ENCODE measurements around the gene GOLPH3L.
"Not testable (repeated sequence)": the region's sequence is repeated elsewhere in the genome, so short reads cannot be mapped to it uniquely, and the experiment has no call there.

Gene GOLPH3L

GRCh38 chr1:150619576-150620509 is 77.1 kb downstream of the GOLPH3L start:
- H3K27ac ChIP-seq (ENCODE audit: insufficient read depth, low read depth, low read length, poor library complexity, severe bottlenecking): no peak overlapping the region
- peaks cover 62% of the 10 kb centered on the region for H3K36me3 ChIP-seq (ENCODE audit: control insufficient read depth, insufficient read depth, low read length)
- no peaks in the 10 kb centered on the region for H3K27me3 ChIP-seq (ENCODE audit: control insufficient read depth, insufficient read depth, low read length, poor library complexity, severe bottlenecking)
- H3K4me3 ChIP-seq (ENCODE audit: insufficient read depth, low read depth, low read length): no peak overlapping the region
- WGBS, 2 experiments: 91% methylated on average over 4 of the region's 4 CpGs
- no peaks in the 10 kb centered on the region for H3K4me1 ChIP-seq (ENCODE audit: control insufficient read depth, insufficient read depth, low read length)
- H3K9me3 ChIP-seq (ENCODE audit: control insufficient read depth, low read length): no peaks in the 10 kb centered on the region

GRCh38 chr1:150615346-150616201 is 81.4 kb downstream of the GOLPH3L start:
- WGBS, 2 experiments: 93 to 95% methylated on average over 12 of the region's 12 CpGs
- Histone ChIP-seq H3K4me1 (ENCODE audit: control insufficient read depth, insufficient read depth, low read length) (no peaks in the 10 kb centered on the region), H3K27ac (ENCODE audit: insufficient read depth, low read depth, low read length, poor library complexity, severe bottlenecking) (no peak overlapping the region), H3K9me3 (ENCODE audit: control insufficient read depth, low read length) (no peaks in the 10 kb centered on the region), H3K36me3 (ENCODE audit: control insufficient read depth, insufficient read depth, low read length) (peaks cover 44% of the 10 kb centered on the region), H3K27me3 (ENCODE audit: control insufficient read depth, insufficient read depth, low read length, poor library complexity, severe bottlenecking) (no peaks in the 10 kb centered on the region), H3K4me3 (ENCODE audit: insufficient read depth, low read depth, low read length) (no peak overlapping the region)

GRCh38 chr1:150613061-150613920 is 83.7 kb downstream of the GOLPH3L start:
- H3K27ac ChIP-seq (ENCODE audit: insufficient read depth, low read depth, low read length, poor library complexity, severe bottlenecking): no peak overlapping the region
- H3K27me3 ChIP-seq (ENCODE audit: control insufficient read depth, insufficient read depth, low read length, poor library complexity, severe bottlenecking): no peaks in the 10 kb centered on the region
- peaks cover 27% of the 10 kb centered on the region for H3K36me3 ChIP-seq (ENCODE audit: control insufficient read depth, insufficient read depth, low read length)
- 96% methylated on average over 12 of the region's 12 CpGs for WGBS, 2 experiments
- H3K4me1 ChIP-seq (ENCODE audit: control insufficient read depth, insufficient read depth, low read length): no peaks in the 10 kb centered on the region
- no peaks in the 10 kb centered on the region for H3K9me3 ChIP-seq (ENCODE audit: control insufficient read depth, low read length)
- no peak overlapping the region for H3K4me3 ChIP-seq (ENCODE audit: insufficient read depth, low read depth, low read length)

- H3K4me1 ChIP-seq (ENCODE audit: control insufficient read depth, insufficient read depth, low read length): no peaks in the 10 kb centered on the region
- H3K4me3 ChIP-seq (ENCODE audit: insufficient read depth, low read depth, low read length): no peak overlapping the region
- H3K36me3 ChIP-seq (ENCODE audit: control insufficient read depth, insufficient read depth, low read length): peaks cover 20% of the 10 kb centered on the region
- H3K27me3 ChIP-seq (ENCODE audit: control insufficient read depth, insufficient read depth, low read length, poor library complexity, severe bottlenecking): no peaks in the 10 kb centered on the region
- no peaks in the 10 kb centered on the region for H3K9me3 ChIP-seq (ENCODE audit: control insufficient read depth, low read length)
- H3K27ac ChIP-seq (ENCODE audit: insufficient read depth, low read depth, low read length, poor library complexity, severe bottlenecking): no peak overlapping the region
- WGBS, 2 experiments: 96 to 97% methylated on average over 3 of the region's 3 CpGs
Measured at GRCh38 chr1:150612014-150612345, 85.0 kb downstream of the GOLPH3L start.

GRCh38 chr1:150610576-150610975 is 86.4 kb downstream of the GOLPH3L start:
- H3K36me3 ChIP-seq (ENCODE audit: control insufficient read depth, insufficient read depth, low read length): peaks cover 6% of the 10 kb centered on the region
- WGBS, 2 experiments: 94 to 96% methylated on average over 3 to 4 of the region's 4 CpGs
- H3K27me3 ChIP-seq (ENCODE audit: control insufficient read depth, insufficient read depth, low read length, poor library complexity, severe bottlenecking): no peaks in the 10 kb centered on the region
- H3K4me3 ChIP-seq (ENCODE audit: insufficient read depth, low read depth, low read length): no peak overlapping the region
- H3K4me1 ChIP-seq (ENCODE audit: control insufficient read depth, insufficient read depth, low read length): no peaks in the 10 kb centered on the region
- no peaks in the 10 kb centered on the region for H3K9me3 ChIP-seq (ENCODE audit: control insufficient read depth, low read length)
- no peak overlapping the region for H3K27ac ChIP-seq (ENCODE audit: insufficient read depth, low read depth, low read length, poor library complexity, severe bottlenecking)

GRCh38 chr1:150609732-150610131 is 87.2 kb downstream of the GOLPH3L start:
- peaks cover 3% of the 10 kb centered on the region for H3K4me1 ChIP-seq (ENCODE audit: control insufficient read depth, insufficient read depth, low read length)
- H3K4me3 ChIP-seq (ENCODE audit: insufficient read depth, low read depth, low read length): no peak overlapping the region
- H3K36me3 ChIP-seq (ENCODE audit: control insufficient read depth, insufficient read depth, low read length): no peaks in the 10 kb centered on the region
- H3K27me3 ChIP-seq (ENCODE audit: control insufficient read depth, insufficient read depth, low read length, poor library complexity, severe bottlenecking): no peaks in the 10 kb centered on the region
- WGBS, 2 experiments: 27 to 38% methylated on average over 2 of the region's 2 CpGs
- H3K27ac ChIP-seq (ENCODE audit: insufficient read depth, low read depth, low read length, poor library complexity, severe bottlenecking): peak overlapping the region; percentile 80
- no peaks in the 10 kb centered on the region for H3K9me3 ChIP-seq (ENCODE audit: control insufficient read depth, low read length)

GRCh38 chr1:150606463-150607142 is 90.4 kb downstream of the GOLPH3L start:
- H3K27me3 ChIP-seq (ENCODE audit: control insufficient read depth, insufficient read depth, low read length, poor library complexity, severe bottlenecking): no peaks in the 10 kb centered on the region
- H3K4me3 ChIP-seq (ENCODE audit: insufficient read depth, low read depth, low read length): no peak overlapping the region
- no peaks in the 10 kb centered on the region for H3K36me3 ChIP-seq (ENCODE audit: control insufficient read depth, insufficient read depth, low read length)
- WGBS, 2 experiments: 92 to 93% methylated on average over 7 of the region's 7 CpGs
- H3K27ac ChIP-seq (ENCODE audit: insufficient read depth, low read depth, low read length, poor library complexity, severe bottlenecking): no peak overlapping the region
- no peaks in the 10 kb centered on the region for H3K9me3 ChIP-seq (ENCODE audit: control insufficient read depth, low read length)
- H3K4me1 ChIP-seq (ENCODE audit: control insufficient read depth, insufficient read depth, low read length): peaks cover 10% of the 10 kb centered on the region

- H3K36me3 ChIP-seq (ENCODE audit: control insufficient read depth, insufficient read depth, low read length); H3K27ac ChIP-seq (ENCODE audit: insufficient read depth, low read depth, low read length, poor library complexity, severe bottlenecking); H3K27me3 ChIP-seq (ENCODE audit: control insufficient read depth, insufficient read depth, low read length, poor library complexity, severe bottlenecking); H3K4me1 ChIP-seq (ENCODE audit: control insufficient read depth, insufficient read depth, low read length); H3K9me3 ChIP-seq (ENCODE audit: control insufficient read depth, low read length); H3K4me3 ChIP-seq (ENCODE audit: insufficient read depth, low read depth, low read length): not testable (repeated sequence)
- WGBS, 2 experiments: 84 to 93% methylated on average over 2 to 3 of the region's 3 CpGs
Measured at GRCh38 chr1:150605451-150605731, 91.6 kb downstream of the GOLPH3L start.

- Histone ChIP-seq H3K27me3 (ENCODE audit: control insufficient read depth, insufficient read depth, low read length, poor library complexity, severe bottlenecking) (no peaks in the 10 kb centered on the region), H3K36me3 (ENCODE audit: control insufficient read depth, insufficient read depth, low read length) (no peaks in the 10 kb centered on the region), H3K27ac (ENCODE audit: insufficient read depth, low read depth, low read length, poor library complexity, severe bottlenecking) (peak overlapping the region; percentile 73), H3K4me3 (ENCODE audit: insufficient read depth, low read depth, low read length) (no peak overlapping the region), H3K9me3 (ENCODE audit: control insufficient read depth, low read length) (no peaks in the 10 kb centered on the region), H3K4me1 (ENCODE audit: control insufficient read depth, insufficient read depth, low read length) (peaks cover 10% of the 10 kb centered on the region)
- 50 to 67% methylated on average over 2 of the region's 2 CpGs for WGBS, 2 experiments
Measured at GRCh38 chr1:150604226-150604588, 92.7 kb downstream of the GOLPH3L start.

All from ectodermal cell (in vitro differentiated cells).